SK-N-SH (cell line): ENCODE results near the gene TPBG. TPM values are rescaled to one million over a fixed set of nuclear protein-coding genes. Genes with fewer than 3 reads are reported as not detected.
A peak's percentile ranks its signal among the peaks of the same experiment; 100 is the strongest.

ENCODE experiments used
- CTCF ChIA-PET: fragments of 300-600, 350-600 bp; formaldehyde crosslinking; extraction: SDS; loops from one replicate; lab custom pipeline; 2021; lab: Yijun Ruan, JAX
- POLR2A ChIA-PET: fragments of 350-600 bp; sonication (Branson Sonifier 250); formaldehyde crosslinking; extraction: SDS; loops from one replicate; lab custom pipeline; 2020; ENCODE audit warnings: antibody characterized with exemption, inconsistent platforms; lab: Yijun Ruan, JAX
- DNase-seq: peaks from one replicate; pipeline ENCODE4 v3.0.0; 2012
- H2AFZ ChIP-seq: fragments of 200-600 bp; sonication (generic); 2 replicates; pipeline ENCODE4 v1.8.1; 2016; ENCODE audit warnings: antibody characterized with exemption, mild to moderate bottlenecking, low read depth
- H3F3A ChIP-seq: fragments of 200-600 bp; sonication (generic); replicated peaks from 2 replicates; pipeline ENCODE3; 2016; ENCODE audit warnings: antibody characterized with exemption, mild to moderate bottlenecking; ENCODE audit not compliant: insufficient read depth
- H3K27ac ChIP-seq, 2 experiments: fragments of 200-500 bp in 1 of 2; fragments of 200-600 bp in 1 of 2; sonication (Bioruptor generic) in 1 of 2; sonication (generic), shearing (Covaris generic) in 1 of 2; 2 replicates each; pipeline versions ENCODE4 v1.5.1 to v1.6.1; 2014 to 2016; ENCODE audit warnings: low read depth in 2 of 2, inconsistent platforms in 1 of 2, low read length in 1 of 2, mild to moderate bottlenecking in 1 of 2, mixed read lengths in 1 of 2
- H3K27me3 ChIP-seq: fragments of 200-600 bp; sonication (generic), shearing (Covaris generic); 2 replicates; pipeline ENCODE4 v1.6.1; 2016; ENCODE audit warnings: mixed run types; ENCODE audit not compliant: insufficient read depth
- H3K36me3 ChIP-seq, 2 experiments: fragments of 200-500 bp in 1 of 2; fragments of 200-600 bp in 1 of 2; sonication (Bioruptor generic) in 1 of 2; sonication (generic) in 1 of 2; replicated peaks in 1 of 2; 2 replicates each; pipeline versions ENCODE3 to v1.5.1; 2014 to 2016; ENCODE audit warnings: low read length in 1 of 2, mild to moderate bottlenecking in 1 of 2; ENCODE audit not compliant: insufficient read depth in 2 of 2, control insufficient read depth in 1 of 2
- H3K4me1 ChIP-seq, 2 experiments: fragments of 200-500 bp in 1 of 2; fragments of 200-600 bp in 1 of 2; sonication (Bioruptor generic) in 1 of 2; sonication (generic), shearing (Covaris generic) in 1 of 2; 2 replicates each; pipeline versions ENCODE4 v1.5.1 to v1.6.1; 2014 to 2016; ENCODE audit warnings: low read depth in 1 of 2, low read length in 1 of 2, mixed run types in 1 of 2; ENCODE audit not compliant: insufficient read depth in 2 of 2, control insufficient read depth in 1 of 2
- H3K4me2 ChIP-seq: fragments of 200-600 bp; sonication (generic), shearing (Covaris generic); 2 replicates; pipeline ENCODE4 v1.6.1; 2017; ENCODE audit warnings: mixed run types
- H3K4me3 ChIP-seq, 2 experiments: fragments of 200-500 bp in 1 of 2; fragments of 200-600 bp in 1 of 2; sonication (Bioruptor generic) in 1 of 2; sonication (generic), shearing (Covaris generic) in 1 of 2; 2 replicates each; pipeline versions ENCODE4 v1.5.1 to v1.8.1; 2014 to 2016; ENCODE audit warnings: low read depth in 2 of 2, inconsistent platforms in 1 of 2, low read length in 1 of 2, mild to moderate bottlenecking in 1 of 2, mixed read lengths in 1 of 2, moderate library complexity in 1 of 2
- H3K79me2 ChIP-seq: fragments of 200-600 bp; sonication (generic); 2 replicates; pipeline ENCODE4 v1.8.1; 2017; ENCODE audit warnings: mild to moderate bottlenecking; ENCODE audit not compliant: insufficient read depth
- H3K9ac ChIP-seq: fragments of 200-600 bp; sonication (generic); 2 replicates; pipeline ENCODE4 v1.6.1; 2017; ENCODE audit warnings: mixed run types
- H3K9me2 ChIP-seq: fragments of 200-600 bp; sonication (generic); 2 replicates; pipeline ENCODE4 v1.6.1; 2017; ENCODE audit warnings: mixed run types
- H3K9me3 ChIP-seq: fragments of 200-600 bp; sonication (generic); 2 replicates; pipeline ENCODE4 v1.6.1; 2017; ENCODE audit warnings: mixed run types, mild to moderate bottlenecking, moderate library complexity
- H4K20me1 ChIP-seq: fragments of 200-600 bp; sonication (generic); 2 replicates; pipeline ENCODE4 v1.6.1; 2017; ENCODE audit warnings: mild to moderate bottlenecking, mixed run types; ENCODE audit not compliant: insufficient read depth
- CHD2 ChIP-seq: fragments of 150-350 bp; IDR thresholded peaks from 2 replicates; pipeline ENCODE4 v1.6.1; 2018; ENCODE audit warnings: low read length; ENCODE audit not compliant: partially characterized antibody
- ELF1 ChIP-seq: IDR thresholded peaks from 2 replicates; pipeline ENCODE4 v1.4.0; 2012
- EP300 ChIP-seq, 2 experiments: IDR thresholded peaks; 2 replicates each; pipeline versions ENCODE4 v1.4.0 to v1.6.1; 2012; ENCODE audit warnings: borderline replicate concordance in 1 of 2, low read depth in 1 of 2, low read length in 1 of 2
- GATA2 ChIP-seq: sonication (generic); formaldehyde crosslinking; IDR thresholded peaks from 2 replicates; pipeline ENCODE4 v1.5.0; 2020; ENCODE audit warnings: mild to moderate bottlenecking, missing genetic modification reagents
- JUND ChIP-seq: IDR thresholded peaks from 2 replicates; pipeline ENCODE4 v1.4.0; 2012
- MEF2A ChIP-seq: IDR thresholded peaks from 2 replicates; pipeline ENCODE4 v1.4.0; 2012; ENCODE audit warnings: low read depth, borderline replicate concordance
- MXI1 ChIP-seq: IDR thresholded peaks from 2 replicates; pipeline ENCODE4 v1.6.1; 2012; ENCODE audit warnings: mild to moderate bottlenecking, low read depth, low read length, improper control_type of control experiment
- NFIC ChIP-seq: IDR thresholded peaks from 2 replicates; pipeline ENCODE4 v1.4.0; 2012; ENCODE audit warnings: borderline replicate concordance
- POLR2AphosphoS5 ChIP-seq: IDR thresholded peaks from 2 replicates; pipeline ENCODE4 v1.6.1; 2012; ENCODE audit warnings: low read depth, low read length
- RCOR1 ChIP-seq: fragments of 150-350 bp; IDR thresholded peaks from 2 replicates; pipeline ENCODE4 v1.6.1; 2017; ENCODE audit warnings: antibody characterized with exemption, low read length
- RXRA ChIP-seq: IDR thresholded peaks from 2 replicates; pipeline ENCODE4 v1.4.0; 2012; ENCODE audit warnings: low read depth, mild to moderate bottlenecking, borderline replicate concordance
- SMC3 ChIP-seq: IDR thresholded peaks from 2 replicates; pipeline ENCODE4 v1.6.1; 2012; ENCODE audit warnings: low read depth, low read length, improper control_type of control experiment
- TAF1 ChIP-seq: IDR thresholded peaks from 2 replicates; pipeline ENCODE4 v1.6.1; 2012; ENCODE audit warnings: low read depth, mild to moderate bottlenecking, low read length, moderate library complexity, borderline replicate concordance
- TEAD4 ChIP-seq: IDR thresholded peaks from 2 replicates; pipeline ENCODE4 v1.4.0; 2012; ENCODE audit warnings: mild to moderate bottlenecking, borderline replicate concordance; ENCODE audit not compliant: insufficient read depth
- YY1 ChIP-seq: IDR thresholded peaks from 2 replicates; pipeline ENCODE4 v1.4.0; 2012; ENCODE audit warnings: low read depth, mild to moderate bottlenecking
- WGBS: methylation state at CpG from one replicate; pipeline ENCODE4 v1.1.6; 2017; ENCODE audit warnings: low lambda C conversion rate; 5-methylcytosine and 5-hydroxymethylcytosine counted together
- polyA plus RNA-seq, 3 experiments: library from polyadenylated mRNA; depleted of rRNA; stranded (reverse); fragments of >200 nt; gene quantifications; 2 replicates each; pipeline ENCODE4 v1.2.3, GENCODE V29; 2012
- TF ChIP-seq, protein P1 (sequence below): IDR thresholded peaks from 2 replicates; pipeline ENCODE4; 2012
- TF ChIP-seq, protein P2 (sequence below): IDR thresholded peaks from 2 replicates; pipeline ENCODE4 v1.4.0; 2012; ENCODE audit warnings: low read depth
- TF ChIP-seq, protein P3 (sequence below): IDR thresholded peaks from 2 replicates; pipeline ENCODE4 v1.6.1; 2012; ENCODE audit warnings: mild to moderate bottlenecking, low read depth, low read length, moderate library complexity
- TF ChIP-seq, protein P4 (sequence below): fragments of 200-600 bp; sonication (generic); IDR thresholded peaks from 2 replicates; pipeline ENCODE4 v1.6.1; 2017; ENCODE audit warnings: antibody characterized with exemption, mild to moderate bottlenecking, moderate library complexity

The TPBG gene, protein sequence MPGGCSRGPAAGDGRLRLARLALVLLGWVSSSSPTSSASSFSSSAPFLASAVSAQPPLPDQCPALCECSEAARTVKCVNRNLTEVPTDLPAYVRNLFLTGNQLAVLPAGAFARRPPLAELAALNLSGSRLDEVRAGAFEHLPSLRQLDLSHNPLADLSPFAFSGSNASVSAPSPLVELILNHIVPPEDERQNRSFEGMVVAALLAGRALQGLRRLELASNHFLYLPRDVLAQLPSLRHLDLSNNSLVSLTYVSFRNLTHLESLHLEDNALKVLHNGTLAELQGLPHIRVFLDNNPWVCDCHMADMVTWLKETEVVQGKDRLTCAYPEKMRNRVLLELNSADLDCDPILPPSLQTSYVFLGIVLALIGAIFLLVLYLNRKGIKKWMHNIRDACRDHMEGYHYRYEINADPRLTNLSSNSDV
- polyA plus RNA-seq (2012; rRNA removed) = 128 and 147 TPM in 2 replicates
- polyA plus RNA-seq (2012; cell fraction: cytosol; rRNA removed) = 94.4 and 101 TPM in 2 replicates
- 324 and 365 TPM in 2 replicates for polyA plus RNA-seq (2012; cell fraction: nucleus; rRNA removed)

DNA sequence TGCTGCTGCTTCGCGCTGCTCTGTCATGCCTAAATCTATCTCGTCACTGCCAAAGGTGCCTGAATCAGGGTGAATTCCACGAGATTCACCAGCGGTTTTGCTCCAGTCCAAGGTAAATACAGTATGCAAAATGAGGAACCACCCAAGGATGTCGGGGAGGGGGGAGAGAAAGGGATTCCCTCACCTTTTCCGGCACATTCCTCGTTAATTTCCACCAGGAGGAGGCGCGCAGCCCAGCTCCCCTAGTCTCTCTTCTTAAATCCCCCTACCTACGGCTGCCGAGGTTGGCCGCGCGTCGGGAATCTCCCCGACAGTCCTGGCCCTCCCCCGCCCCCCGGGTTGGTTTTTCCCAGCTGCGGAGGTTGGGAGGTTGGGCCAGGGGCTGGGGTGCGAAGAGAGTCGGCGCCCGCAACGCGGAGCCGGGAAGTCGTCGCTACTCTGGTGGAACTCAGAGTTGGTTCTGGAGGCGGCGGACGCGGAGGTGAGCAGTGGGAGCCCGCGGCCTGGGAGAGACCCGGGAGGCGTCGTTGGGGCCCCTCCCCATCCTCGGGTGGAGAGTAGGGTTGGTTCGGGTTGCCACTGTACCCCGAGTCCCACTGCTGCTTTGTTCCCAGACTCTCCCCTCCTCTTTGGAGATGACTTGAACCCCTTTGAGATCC is at the start of gene TPBG:
TPBG (plus strand) TSS at position 390 of the 659 bp plus-strand sequence. CDS start 1,145 bp downstream, outside the sequence.
- DNase-seq = peak; percentile 78
- WGBS = 2% methylated on average over 29 of the region's 41 CpGs
- peak within 1 kb of the TSS; percentile 97 for H3K9ac ChIP-seq

More for the DNA sequence above, at the start of gene TPBG:
- Histone ChIP-seq H2AFZ (peak within 1 kb of the TSS; percentile 91), H3K4me2 (peak within 1 kb of the TSS; percentile 93), H3K4me1 (peaks cover 10 to 17% of the 10 kb centered on the region in 2 experiments; a peak in 3 of 4 replicates)
- TF ChIP-seq SMC3 (0 out of 2 replicates have a peak, but pooled peaks have one; percentile 16), EP300 (IDR thresholded peaks at IDR 0.05; ENCODE audit: borderline replicate concordance in 1 of 2, low read depth in 1 of 2, low read length in 1 of 2) (no peak; a peak in 2 of 4 replicates), RXRA (no peak), ELF1 (0 out of 2 replicates have a peak, but pooled peaks have one; percentile 0), MEF2A (no peak), GATA2 (CRISPR knock-in tag) (no peak), MXI1 (peak; percentile 3; the same call in 1 of the 2 replicates), POLR2AphosphoS5 (peak; percentile 75), CHD2 (no peak), YY1 (no peak), JUND (peak; percentile 43; the same call in 1 of the 2 replicates), TAF1 (peak; percentile 93), TEAD4 (peak; percentile 46; the same call in 1 of the 2 replicates), RCOR1 (no peak), NFIC (0 out of 2 replicates have a peak, but pooled peaks have one; percentile 23)
- TF ChIP-seq, protein P1, sequence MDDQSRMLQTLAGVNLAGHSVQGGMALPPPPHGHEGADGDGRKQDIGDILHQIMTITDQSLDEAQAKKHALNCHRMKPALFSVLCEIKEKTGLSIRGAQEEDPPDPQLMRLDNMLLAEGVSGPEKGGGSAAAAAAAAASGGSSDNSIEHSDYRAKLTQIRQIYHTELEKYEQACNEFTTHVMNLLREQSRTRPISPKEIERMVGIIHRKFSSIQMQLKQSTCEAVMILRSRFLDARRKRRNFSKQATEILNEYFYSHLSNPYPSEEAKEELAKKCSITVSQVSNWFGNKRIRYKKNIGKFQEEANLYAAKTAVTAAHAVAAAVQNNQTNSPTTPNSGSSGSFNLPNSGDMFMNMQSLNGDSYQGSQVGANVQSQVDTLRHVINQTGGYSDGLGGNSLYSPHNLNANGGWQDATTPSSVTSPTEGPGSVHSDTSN = peak; percentile 14; the same call in 1 of the 2 replicates
- TF ChIP-seq, protein P2, sequence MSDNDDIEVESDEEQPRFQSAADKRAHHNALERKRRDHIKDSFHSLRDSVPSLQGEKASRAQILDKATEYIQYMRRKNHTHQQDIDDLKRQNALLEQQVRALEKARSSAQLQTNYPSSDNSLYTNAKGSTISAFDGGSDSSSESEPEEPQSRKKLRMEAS = peak; percentile 75
- TF ChIP-seq, protein P3, sequence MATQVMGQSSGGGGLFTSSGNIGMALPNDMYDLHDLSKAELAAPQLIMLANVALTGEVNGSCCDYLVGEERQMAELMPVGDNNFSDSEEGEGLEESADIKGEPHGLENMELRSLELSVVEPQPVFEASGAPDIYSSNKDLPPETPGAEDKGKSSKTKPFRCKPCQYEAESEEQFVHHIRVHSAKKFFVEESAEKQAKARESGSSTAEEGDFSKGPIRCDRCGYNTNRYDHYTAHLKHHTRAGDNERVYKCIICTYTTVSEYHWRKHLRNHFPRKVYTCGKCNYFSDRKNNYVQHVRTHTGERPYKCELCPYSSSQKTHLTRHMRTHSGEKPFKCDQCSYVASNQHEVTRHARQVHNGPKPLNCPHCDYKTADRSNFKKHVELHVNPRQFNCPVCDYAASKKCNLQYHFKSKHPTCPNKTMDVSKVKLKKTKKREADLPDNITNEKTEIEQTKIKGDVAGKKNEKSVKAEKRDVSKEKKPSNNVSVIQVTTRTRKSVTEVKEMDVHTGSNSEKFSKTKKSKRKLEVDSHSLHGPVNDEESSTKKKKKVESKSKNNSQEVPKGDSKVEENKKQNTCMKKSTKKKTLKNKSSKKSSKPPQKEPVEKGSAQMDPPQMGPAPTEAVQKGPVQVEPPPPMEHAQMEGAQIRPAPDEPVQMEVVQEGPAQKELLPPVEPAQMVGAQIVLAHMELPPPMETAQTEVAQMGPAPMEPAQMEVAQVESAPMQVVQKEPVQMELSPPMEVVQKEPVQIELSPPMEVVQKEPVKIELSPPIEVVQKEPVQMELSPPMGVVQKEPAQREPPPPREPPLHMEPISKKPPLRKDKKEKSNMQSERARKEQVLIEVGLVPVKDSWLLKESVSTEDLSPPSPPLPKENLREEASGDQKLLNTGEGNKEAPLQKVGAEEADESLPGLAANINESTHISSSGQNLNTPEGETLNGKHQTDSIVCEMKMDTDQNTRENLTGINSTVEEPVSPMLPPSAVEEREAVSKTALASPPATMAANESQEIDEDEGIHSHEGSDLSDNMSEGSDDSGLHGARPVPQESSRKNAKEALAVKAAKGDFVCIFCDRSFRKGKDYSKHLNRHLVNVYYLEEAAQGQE = peak; percentile 30; the same call in 1 of the 2 replicates
- TF ChIP-seq, protein P4, sequence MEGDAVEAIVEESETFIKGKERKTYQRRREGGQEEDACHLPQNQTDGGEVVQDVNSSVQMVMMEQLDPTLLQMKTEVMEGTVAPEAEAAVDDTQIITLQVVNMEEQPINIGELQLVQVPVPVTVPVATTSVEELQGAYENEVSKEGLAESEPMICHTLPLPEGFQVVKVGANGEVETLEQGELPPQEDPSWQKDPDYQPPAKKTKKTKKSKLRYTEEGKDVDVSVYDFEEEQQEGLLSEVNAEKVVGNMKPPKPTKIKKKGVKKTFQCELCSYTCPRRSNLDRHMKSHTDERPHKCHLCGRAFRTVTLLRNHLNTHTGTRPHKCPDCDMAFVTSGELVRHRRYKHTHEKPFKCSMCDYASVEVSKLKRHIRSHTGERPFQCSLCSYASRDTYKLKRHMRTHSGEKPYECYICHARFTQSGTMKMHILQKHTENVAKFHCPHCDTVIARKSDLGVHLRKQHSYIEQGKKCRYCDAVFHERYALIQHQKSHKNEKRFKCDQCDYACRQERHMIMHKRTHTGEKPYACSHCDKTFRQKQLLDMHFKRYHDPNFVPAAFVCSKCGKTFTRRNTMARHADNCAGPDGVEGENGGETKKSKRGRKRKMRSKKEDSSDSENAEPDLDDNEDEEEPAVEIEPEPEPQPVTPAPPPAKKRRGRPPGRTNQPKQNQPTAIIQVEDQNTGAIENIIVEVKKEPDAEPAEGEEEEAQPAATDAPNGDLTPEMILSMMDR = peak; percentile 50
- TF ChIP-seq, all 33 proteins: peak for 12
- peaks cover 33% of the 10 kb centered on the region for H3F3A ChIP-seq
- peak within 1 kb of the TSS; percentile 88 to 90 for H3K4me3 ChIP-seq
- H3K27me3 ChIP-seq = no peaks in the 10 kb centered on the region
- no peaks in the 10 kb centered on the region for H3K9me3 ChIP-seq
- peaks cover 29 to 32% of the 10 kb centered on the region in 2 experiments for H3K36me3 ChIP-seq
- H3K9me2 ChIP-seq = no peaks in the 10 kb centered on the region
- H3K27ac ChIP-seq = peak within 1 kb of the TSS; percentile 95 to 99
- peaks cover 24% of the 10 kb centered on the region for H4K20me1 ChIP-seq
- CTCF ChIA-PET = interaction anchor here (0.7 to 2.0 kb wide), 9 partner anchors 9 to 851 kb away, joined by 3 to 7 read pairs (median 3); no protein-coding TSS in a partner anchor
- H3K79me2 ChIP-seq = peaks cover 54% of the 10 kb centered on the region
- POLR2A ChIA-PET = interaction anchor here (0.9 kb wide), 1 partner anchor 116 kb away, joined by 3 read pairs; the partner anchor contains the start of gene IBTK
